LNCaP clone FGC (cell line): ENCODE measurements around the gene MGST3.
"Not testable (repeated sequence)": the region's sequence is repeated elsewhere in the genome, so short reads cannot be mapped to it uniquely, and the experiment has no call there.

Experiments used
- DNase-seq: peaks from one replicate; pipeline ENCODE4 v3.0.0-alpha.2; 2011; ENCODE audit warnings: low read depth
- H3K4me3 ChIP-seq: 2 replicates; pipeline ENCODE4 v1.5.1; 2011; ENCODE audit warnings: mild to moderate bottlenecking, low read depth, low read length, control low read depth
- TF ChIP-seq, protein P1 (sequence below): IDR thresholded peaks from 2 replicates; pipeline ENCODE4 v1.5.1; 2012; ENCODE audit warnings: mild to moderate bottlenecking; ENCODE audit not compliant: control insufficient read depth, insufficient read depth; ENCODE audit errors: extremely low read depth

MGST3 gene

DNA sequence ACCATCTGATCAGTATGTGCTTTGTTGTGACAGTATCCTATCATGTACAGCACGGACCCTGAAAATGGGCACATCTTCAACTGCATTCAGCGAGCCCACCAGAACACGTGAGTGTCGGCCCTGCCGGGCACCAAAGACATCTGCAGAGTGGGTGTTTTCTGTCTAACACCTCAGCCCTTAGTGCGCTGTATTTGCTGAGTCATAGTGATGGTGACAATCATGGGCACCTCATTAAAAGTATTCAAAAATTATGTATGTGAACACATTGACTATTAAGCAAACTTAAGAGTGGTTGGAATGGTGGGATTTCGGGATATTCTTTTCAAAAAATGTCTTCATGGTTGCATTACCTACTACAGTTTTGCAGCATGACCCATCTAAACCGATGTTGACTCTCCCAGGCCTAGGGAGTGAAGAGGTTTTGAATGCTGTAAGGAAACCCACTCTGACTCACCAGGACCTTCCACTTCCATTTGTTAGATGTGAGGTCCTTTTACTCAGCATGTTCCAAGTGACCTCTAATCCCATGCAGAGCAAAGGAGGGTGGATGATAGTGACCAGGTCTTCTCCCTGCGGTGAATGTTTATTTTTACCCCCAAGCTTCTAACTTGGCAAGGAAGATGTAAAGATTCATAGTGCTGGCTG lies 20.1 kb downstream of the MGST3 start:
- TF ChIP-seq, protein P1, sequence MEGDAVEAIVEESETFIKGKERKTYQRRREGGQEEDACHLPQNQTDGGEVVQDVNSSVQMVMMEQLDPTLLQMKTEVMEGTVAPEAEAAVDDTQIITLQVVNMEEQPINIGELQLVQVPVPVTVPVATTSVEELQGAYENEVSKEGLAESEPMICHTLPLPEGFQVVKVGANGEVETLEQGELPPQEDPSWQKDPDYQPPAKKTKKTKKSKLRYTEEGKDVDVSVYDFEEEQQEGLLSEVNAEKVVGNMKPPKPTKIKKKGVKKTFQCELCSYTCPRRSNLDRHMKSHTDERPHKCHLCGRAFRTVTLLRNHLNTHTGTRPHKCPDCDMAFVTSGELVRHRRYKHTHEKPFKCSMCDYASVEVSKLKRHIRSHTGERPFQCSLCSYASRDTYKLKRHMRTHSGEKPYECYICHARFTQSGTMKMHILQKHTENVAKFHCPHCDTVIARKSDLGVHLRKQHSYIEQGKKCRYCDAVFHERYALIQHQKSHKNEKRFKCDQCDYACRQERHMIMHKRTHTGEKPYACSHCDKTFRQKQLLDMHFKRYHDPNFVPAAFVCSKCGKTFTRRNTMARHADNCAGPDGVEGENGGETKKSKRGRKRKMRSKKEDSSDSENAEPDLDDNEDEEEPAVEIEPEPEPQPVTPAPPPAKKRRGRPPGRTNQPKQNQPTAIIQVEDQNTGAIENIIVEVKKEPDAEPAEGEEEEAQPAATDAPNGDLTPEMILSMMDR, result no peak
- no peak for DNase-seq
- no peak overlapping the region for H3K4me3 ChIP-seq

DNA sequence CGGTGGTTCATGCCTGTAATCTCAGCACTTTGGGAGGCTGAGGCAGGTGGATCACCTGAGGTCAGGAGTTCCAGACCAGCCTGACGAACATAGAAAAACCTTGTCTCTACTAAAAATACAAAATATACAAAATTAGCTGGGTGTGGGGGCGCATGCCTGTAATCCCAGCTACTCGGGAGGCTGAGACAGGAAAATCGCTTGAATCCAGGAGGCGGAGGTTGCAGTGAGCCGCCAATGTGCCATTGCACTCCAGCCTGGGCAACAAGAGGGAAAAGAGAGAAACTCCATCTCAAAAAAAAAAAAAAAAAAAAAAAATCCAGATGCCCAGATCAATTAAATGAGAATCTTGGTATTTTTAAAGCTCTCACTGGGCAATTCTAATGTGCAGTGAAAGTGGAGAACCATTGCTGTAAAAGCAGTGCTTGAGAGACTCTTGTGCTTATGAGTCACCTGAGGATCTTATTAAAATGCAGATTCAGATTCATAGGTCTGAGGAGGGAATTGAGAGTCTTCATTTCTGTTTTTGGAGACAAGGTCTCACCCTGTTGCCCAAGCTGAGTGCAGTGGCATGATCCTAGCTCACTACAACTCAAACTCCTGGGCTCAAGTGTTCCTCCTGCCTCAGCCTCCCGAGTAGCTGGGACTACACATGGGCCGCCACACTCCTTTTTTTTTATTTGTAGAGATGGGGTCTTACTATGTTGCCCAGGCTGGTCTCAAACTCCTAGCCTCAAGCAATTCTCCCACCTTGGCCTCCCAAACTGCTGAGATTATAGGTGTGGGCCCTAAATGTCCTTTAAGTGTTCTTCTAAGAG lies 27.9 kb downstream of the MGST3 start:
- DNase-seq, H3K4me3 ChIP-seq: not testable (repeated sequence)

DNA sequence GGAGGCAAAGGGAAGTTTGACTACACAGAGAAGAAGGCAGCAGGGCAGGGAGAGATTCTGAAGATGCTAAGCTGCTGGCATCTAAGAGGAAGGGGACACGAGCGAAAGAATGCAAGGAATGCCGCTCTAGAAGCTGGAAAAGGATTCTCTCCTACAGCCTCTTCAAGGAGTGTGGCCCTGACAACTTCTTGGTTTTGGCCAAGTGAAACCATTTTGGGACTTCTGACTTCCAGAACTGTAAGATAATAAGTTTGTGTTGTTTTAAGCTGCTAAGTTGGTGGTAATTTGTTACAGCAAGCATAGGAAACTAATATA lies 28.5 kb downstream of the MGST3 start:
- no peak for DNase-seq
- H3K4me3 ChIP-seq, result no peak overlapping the region
- TF ChIP-seq, protein P1, result no peak

DNA sequence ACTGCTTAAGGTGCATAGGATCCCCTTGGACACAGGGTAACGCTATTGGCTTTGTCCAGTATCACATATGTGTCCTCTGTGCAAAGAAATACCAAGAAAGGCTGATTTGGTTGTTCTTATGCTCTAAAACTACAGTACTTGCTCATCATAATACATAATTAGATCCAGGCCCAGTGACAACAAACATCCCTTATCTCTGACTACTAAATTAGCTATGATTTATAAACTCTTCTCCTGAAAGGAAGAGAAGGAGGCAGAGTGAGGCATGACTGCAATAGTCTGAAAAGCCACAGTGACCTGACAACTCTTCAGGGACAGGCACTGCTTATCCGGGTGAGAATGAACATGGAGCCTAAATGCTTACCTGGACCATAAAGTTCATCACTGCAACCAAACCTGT lies 30.7 kb downstream of the MGST3 start:
- no peak overlapping the region for H3K4me3 ChIP-seq
- DNase-seq, result no peak
- TF ChIP-seq, protein P1, result no peak

DNA sequence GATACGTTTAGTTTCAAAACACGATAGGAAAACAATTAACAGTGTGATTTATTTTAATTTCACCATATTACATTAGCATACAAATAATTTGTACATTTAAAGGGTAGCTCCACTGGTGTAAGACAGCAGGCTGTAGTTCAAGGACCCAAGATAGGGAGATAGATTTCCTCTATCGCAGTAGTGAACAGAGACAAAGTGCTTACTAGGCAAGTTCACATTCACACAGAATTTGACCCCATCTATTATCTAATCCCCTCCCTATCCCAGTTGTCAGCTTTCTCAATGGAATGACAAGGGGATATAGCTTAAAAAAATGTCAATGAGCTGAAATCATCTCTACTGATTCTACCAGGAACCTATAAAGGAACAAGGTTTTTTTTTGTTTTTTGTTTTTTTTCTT lies 31.2 kb downstream of the MGST3 start:
- no peak for DNase-seq
- TF ChIP-seq, protein P1, result no peak
- H3K4me3 ChIP-seq, result no peak overlapping the region

DNA sequence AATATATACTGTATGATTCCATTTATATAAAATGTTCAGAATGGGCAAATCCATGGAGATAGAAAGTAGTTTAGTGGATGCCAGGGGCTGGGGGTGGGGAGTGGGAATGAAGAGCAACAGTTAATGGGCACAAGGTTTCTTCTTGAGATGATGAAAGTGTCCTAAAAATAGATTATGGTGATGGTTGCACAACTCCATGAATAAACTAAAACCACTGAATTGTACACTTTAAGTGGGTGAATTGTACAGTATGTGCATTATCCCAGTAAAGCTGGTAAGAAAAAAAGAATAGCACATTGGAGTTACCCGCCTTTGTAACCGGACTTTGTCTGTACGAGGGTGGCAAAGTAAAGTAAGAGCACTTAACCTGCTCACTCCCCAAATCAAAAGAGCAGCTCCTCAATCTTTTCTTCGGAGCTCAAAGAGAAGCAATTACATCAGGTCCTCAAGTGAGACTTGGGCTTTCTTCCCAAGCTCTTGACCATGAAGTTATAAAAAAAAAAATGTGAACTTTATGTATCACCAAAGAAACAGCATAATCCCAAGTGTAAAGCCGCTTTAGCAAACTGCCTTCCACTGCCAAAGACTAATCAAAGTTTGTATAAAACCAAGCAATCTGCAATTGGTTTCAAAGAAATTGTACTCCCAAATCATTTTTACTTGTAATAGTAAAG lies 35.3 kb downstream of the MGST3 start:
- DNase-seq, result no peak
- no peak overlapping the region for H3K4me3 ChIP-seq

DNA sequence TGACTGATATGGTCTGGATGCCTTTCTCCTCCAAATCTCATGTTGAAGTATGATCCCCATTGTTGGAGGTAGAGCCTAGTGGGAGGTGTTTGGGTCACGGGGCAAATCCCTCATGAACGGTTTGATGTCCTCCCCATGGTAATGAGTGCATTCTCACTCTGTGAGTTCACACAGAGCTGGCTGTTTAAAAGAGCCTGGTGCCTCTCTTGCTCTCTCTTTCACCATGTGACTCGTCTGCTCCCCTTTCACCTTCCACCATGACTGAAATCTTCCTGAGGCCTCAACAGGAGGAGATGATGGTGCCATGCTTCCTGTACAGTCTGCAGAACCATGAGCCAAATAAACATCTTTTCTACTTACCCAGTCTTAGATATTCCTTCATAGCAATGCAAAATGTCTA lies 37.1 kb downstream of the MGST3 start:
- no peak overlapping the region for H3K4me3 ChIP-seq
- TF ChIP-seq, protein P1, result no peak
- DNase-seq, result no peak

More for the DNA sequence above, 35.3 kb downstream of the MGST3 start:
- TF ChIP-seq, protein P1, result no peak
